ENCODE data around the gene PDCD7. TPM values are rescaled to one million over a fixed set of nuclear protein-coding genes. Genes with fewer than 3 reads are reported as not detected.

The PDCD7 gene
- total RNA-seq, 1 experiment from 2014 or later = 9.5 TPM

GRCh38 chr15:65083262-65083701 is 50.3 kb downstream of the PDCD7 start:
- H3K27ac ChIP-seq (ENCODE audit: low read length) = no peak overlapping the region
- no peaks in the 10 kb centered on the region for H3K36me3 ChIP-seq (ENCODE audit: low read depth, low read length)
- H3K9me2 ChIP-seq (replicated peaks; ENCODE audit: low read length) = no peaks in the 10 kb centered on the region
- no peak for DNase-seq
- CTCF ChIA-PET = no interaction called here
- no peak overlapping the region for H3K9ac ChIP-seq (ENCODE audit: low read length)
- H4K20me1 ChIP-seq (ENCODE audit: low read length) = no peaks in the 10 kb centered on the region
- H3K4me3 ChIP-seq (ENCODE audit: low read length) = no peak overlapping the region
- ATAC-seq = no peak
- no peaks in the 10 kb centered on the region for H3K9me3 ChIP-seq (ENCODE audit: low read length)
- H3K79me2 ChIP-seq (ENCODE audit: low read length) = no peaks in the 10 kb centered on the region
- no peak overlapping the region for H2AFZ ChIP-seq (ENCODE audit: low read length)
- no peaks in the 10 kb centered on the region for H3F3A ChIP-seq (ENCODE audit: low read length, unreplicated experiment)
- TF ChIP-seq CTCF (conservative IDR thresholded peaks at IDR 0.05; ENCODE audit: low read depth, low read length) (no peak), EZH2phosphoT487 (IDR thresholded peaks at IDR 0.05; ENCODE audit: borderline replicate concordance, low read length) (no peak), EZH2 (IDR thresholded peaks at IDR 0.05; ENCODE audit: low read length, unreplicated experiment) (no peak)
- no peak overlapping the region for H3K4me2 ChIP-seq (ENCODE audit: low read length)
- H3K27me3 ChIP-seq (ENCODE audit: low read length) = no peaks in the 10 kb centered on the region
- H3K4me1 ChIP-seq (ENCODE audit: insufficient read depth, low read length) = no peaks in the 10 kb centered on the region
- BruUV-seq (replicated peaks) = no TSS peak
- POLR2A ChIA-PET (ENCODE audit: unreplicated experiment) = no interaction called here
- intact Hi-C loops (cut with micrococcal nuclease) = no loop called here

GRCh38 chr15:65082303-65082953 is 51.2 kb downstream of the PDCD7 start:
- H3K4me1 ChIP-seq (ENCODE audit: insufficient read depth, low read length) = no peaks in the 10 kb centered on the region
- H3K79me2 ChIP-seq (ENCODE audit: low read length) = no peaks in the 10 kb centered on the region
- BruUV-seq (replicated peaks) = no TSS peak
- TF ChIP-seq EZH2phosphoT487 (IDR thresholded peaks at IDR 0.05; ENCODE audit: borderline replicate concordance, low read length) (no peak), CTCF (conservative IDR thresholded peaks at IDR 0.05; ENCODE audit: low read depth, low read length) (no peak), EZH2 (IDR thresholded peaks at IDR 0.05; ENCODE audit: low read length, unreplicated experiment) (no peak)
- ChIA-PET CTCF (no interaction called here), POLR2A (ENCODE audit: unreplicated experiment) (no interaction called here)
- no peaks in the 10 kb centered on the region for H3K36me3 ChIP-seq (ENCODE audit: low read depth, low read length)
- H4K20me1 ChIP-seq (ENCODE audit: low read length) = no peaks in the 10 kb centered on the region
- intact Hi-C loops (cut with micrococcal nuclease) = no loop called here
- DNase-seq (peak; percentile 5), ATAC-seq (peak; percentile 73)
- no peak overlapping the region for H3K9ac ChIP-seq (ENCODE audit: low read length)
- peak overlapping the region; percentile 33; the same call in 1 of the 2 replicates for H2AFZ ChIP-seq (ENCODE audit: low read length)
- H3K9me3 ChIP-seq (ENCODE audit: low read length) = no peaks in the 10 kb centered on the region
- H3F3A ChIP-seq (ENCODE audit: low read length, unreplicated experiment) = no peaks in the 10 kb centered on the region
- H3K4me3 ChIP-seq (ENCODE audit: low read length) = no peak overlapping the region
- no peaks in the 10 kb centered on the region for H3K9me2 ChIP-seq (replicated peaks; ENCODE audit: low read length)
- H3K27me3 ChIP-seq (ENCODE audit: low read length) = no peaks in the 10 kb centered on the region
- peak overlapping the region; percentile 35 for H3K4me2 ChIP-seq (ENCODE audit: low read length)
- no peak overlapping the region for H3K27ac ChIP-seq (ENCODE audit: low read length)

- no peaks in the 10 kb centered on the region for H4K20me1 ChIP-seq (ENCODE audit: low read length)
- no peaks in the 10 kb centered on the region for H3K4me1 ChIP-seq (ENCODE audit: insufficient read depth, low read length)
- intact Hi-C loops (cut with micrococcal nuclease) = no loop called here
- no peaks in the 10 kb centered on the region for H3K79me2 ChIP-seq (ENCODE audit: low read length)
- no peak overlapping the region for H3K9ac ChIP-seq (ENCODE audit: low read length)
- CTCF ChIA-PET = no interaction called here
- ATAC-seq (no peak), DNase-seq (peak; percentile 17)
- H3K4me2 ChIP-seq (ENCODE audit: low read length) = no peak overlapping the region
- H3K27me3 ChIP-seq (ENCODE audit: low read length) = no peaks in the 10 kb centered on the region
- H3K9me3 ChIP-seq (ENCODE audit: low read length) = no peaks in the 10 kb centered on the region
- no TSS peak for BruUV-seq (replicated peaks)
- no peak overlapping the region for H2AFZ ChIP-seq (ENCODE audit: low read length)
- no peak for TF ChIP-seq CTCF (conservative IDR thresholded peaks at IDR 0.05; ENCODE audit: low read depth, low read length)
- no peak for TF ChIP-seq EZH2phosphoT487 (IDR thresholded peaks at IDR 0.05; ENCODE audit: borderline replicate concordance, low read length)
- no peak for TF ChIP-seq EZH2 (IDR thresholded peaks at IDR 0.05; ENCODE audit: low read length, unreplicated experiment)
- no peak overlapping the region for H3K4me3 ChIP-seq (ENCODE audit: low read length)
- no peaks in the 10 kb centered on the region for H3K9me2 ChIP-seq (replicated peaks; ENCODE audit: low read length)
- H3K27ac ChIP-seq (ENCODE audit: low read length) = no peak overlapping the region
- no peaks in the 10 kb centered on the region for H3F3A ChIP-seq (ENCODE audit: low read length, unreplicated experiment)
- POLR2A ChIA-PET (ENCODE audit: unreplicated experiment) = no interaction called here
- H3K36me3 ChIP-seq (ENCODE audit: low read depth, low read length) = no peaks in the 10 kb centered on the region
These were observed 51.9 kb downstream of the PDCD7 start for GRCh38 chr15:65081758-65082157.
